Lower leg skin (tissue), 4 donors: ENCODE measurements around the gene GRK2. TPM values are rescaled to one million over a fixed set of nuclear protein-coding genes. Genes with fewer than 3 reads are reported as not detected.
A peak's percentile ranks its signal among the peaks of the same experiment; 100 is the strongest.

Experiments
- DNase-seq, 2 donors: peaks; one replicate each; pipeline ENCODE4 v3.0.0-alpha.2; 2019; ENCODE audit warnings: low spot score in 2 of 2
- H3K4me3 ChIP-seq: fragments of 200-600 bp; sonication (generic); 2 replicates; pipeline ENCODE4 v1.5.1; 2017; ENCODE audit warnings: mild to moderate bottlenecking, low read depth; ENCODE audit not compliant: poor library complexity, severe bottlenecking
- POLR2A ChIP-seq, 2 donors: fragments of 450-650 bp; IDR thresholded peaks; one replicate each; pipeline ENCODE4 v1.6.1; 2016 to 2017; ENCODE audit warnings: antibody characterized with exemption in 2 of 2, mild to moderate bottlenecking in 1 of 2, moderate library complexity in 1 of 2
- WGBS, 2 donors: methylation state at CpG; one replicate each; pipeline ENCODE4 v1.1.5; 2018; 5-methylcytosine and 5-hydroxymethylcytosine counted together
- intact Hi-C: fragments of 100-400 bp; cut with DNase I; formaldehyde crosslinking; loops from one replicate; pipeline ENCODE4 v1.15.0; 2023; ENCODE audit warnings: low total_unique reads
- total RNA-seq, 4 donors: library from RNA; depleted of rRNA; stranded (reverse); fragments of >200 nt; gene quantifications; one replicate each; pipeline ENCODE4 v1.1.0, GENCODE V29; 2016
- TF ChIP-seq, protein P1 (sequence below), 3 donors: fragments of 450-650 bp; IDR thresholded peaks; one replicate each; pipeline ENCODE4 v1.5.1; 2016; ENCODE audit warnings: antibody characterized with exemption in 3 of 3, mild to moderate bottlenecking in 3 of 3, moderate library complexity in 2 of 3

GRK2 gene
- total RNA-seq, 4 donors from 2014 or later, result 81.1 to 127 (median 114) TPM

DNA sequence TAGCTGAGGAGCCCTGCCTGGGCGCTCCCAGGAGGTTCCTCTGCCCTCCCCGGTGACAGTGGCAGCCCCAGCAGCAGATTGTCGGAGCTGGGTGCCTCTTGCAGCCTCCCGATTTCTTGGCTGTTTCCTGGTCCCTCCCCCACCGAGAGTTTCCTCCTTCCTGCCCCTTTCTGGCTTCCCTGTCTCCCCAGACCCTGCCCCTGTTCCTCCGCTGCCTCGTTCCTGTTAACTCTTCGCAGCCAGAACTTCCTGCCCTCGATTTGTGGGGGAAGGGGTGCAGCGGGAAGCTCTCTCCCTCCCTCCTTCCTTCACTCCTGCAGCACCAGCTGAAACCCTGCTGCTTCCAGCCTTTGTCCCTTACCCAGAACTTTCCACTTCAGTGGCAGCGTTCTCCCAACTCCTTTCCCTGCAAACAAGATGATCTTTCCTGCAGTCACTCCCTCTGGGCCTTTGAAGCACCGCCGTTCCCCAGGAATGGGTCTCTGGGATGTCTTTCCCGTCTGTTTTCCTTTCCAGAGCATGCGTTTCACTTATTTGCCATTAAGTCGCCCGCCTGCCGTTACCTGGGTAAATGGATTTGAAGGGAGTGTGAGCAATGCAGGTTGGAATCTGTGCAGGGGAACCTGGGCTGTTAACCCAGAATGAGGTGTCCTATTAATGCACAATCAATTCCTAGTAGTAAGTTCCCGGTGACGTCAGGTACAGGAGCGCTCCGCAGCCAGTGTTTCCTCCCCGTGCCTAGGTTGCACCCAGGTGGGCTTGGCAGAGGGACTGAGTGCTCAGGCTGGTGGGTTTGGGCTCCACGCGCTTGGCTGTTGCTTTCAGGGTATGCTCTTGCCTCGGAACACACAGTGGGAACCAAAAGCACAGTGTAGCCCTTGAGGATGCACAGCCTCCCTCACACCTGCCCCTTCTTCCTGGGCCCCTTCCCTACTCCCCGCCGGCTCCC is 4.3 kb downstream of the GRK2 start:
- DNase-seq, result no peak
- intact Hi-C loops, result no loop called here
- no peak overlapping the region for H3K4me3 ChIP-seq
- 26 to 27% methylated on average over 28 of the region's 28 CpGs for whole genome bisulfite sequencing, 2 donors
- TF ChIP-seq, protein P1, sequence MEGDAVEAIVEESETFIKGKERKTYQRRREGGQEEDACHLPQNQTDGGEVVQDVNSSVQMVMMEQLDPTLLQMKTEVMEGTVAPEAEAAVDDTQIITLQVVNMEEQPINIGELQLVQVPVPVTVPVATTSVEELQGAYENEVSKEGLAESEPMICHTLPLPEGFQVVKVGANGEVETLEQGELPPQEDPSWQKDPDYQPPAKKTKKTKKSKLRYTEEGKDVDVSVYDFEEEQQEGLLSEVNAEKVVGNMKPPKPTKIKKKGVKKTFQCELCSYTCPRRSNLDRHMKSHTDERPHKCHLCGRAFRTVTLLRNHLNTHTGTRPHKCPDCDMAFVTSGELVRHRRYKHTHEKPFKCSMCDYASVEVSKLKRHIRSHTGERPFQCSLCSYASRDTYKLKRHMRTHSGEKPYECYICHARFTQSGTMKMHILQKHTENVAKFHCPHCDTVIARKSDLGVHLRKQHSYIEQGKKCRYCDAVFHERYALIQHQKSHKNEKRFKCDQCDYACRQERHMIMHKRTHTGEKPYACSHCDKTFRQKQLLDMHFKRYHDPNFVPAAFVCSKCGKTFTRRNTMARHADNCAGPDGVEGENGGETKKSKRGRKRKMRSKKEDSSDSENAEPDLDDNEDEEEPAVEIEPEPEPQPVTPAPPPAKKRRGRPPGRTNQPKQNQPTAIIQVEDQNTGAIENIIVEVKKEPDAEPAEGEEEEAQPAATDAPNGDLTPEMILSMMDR (IDR thresholded peaks at IDR 0.05), result no peak
- TF ChIP-seq POLR2A (IDR thresholded peaks at IDR 0.05), result no peak

DNA sequence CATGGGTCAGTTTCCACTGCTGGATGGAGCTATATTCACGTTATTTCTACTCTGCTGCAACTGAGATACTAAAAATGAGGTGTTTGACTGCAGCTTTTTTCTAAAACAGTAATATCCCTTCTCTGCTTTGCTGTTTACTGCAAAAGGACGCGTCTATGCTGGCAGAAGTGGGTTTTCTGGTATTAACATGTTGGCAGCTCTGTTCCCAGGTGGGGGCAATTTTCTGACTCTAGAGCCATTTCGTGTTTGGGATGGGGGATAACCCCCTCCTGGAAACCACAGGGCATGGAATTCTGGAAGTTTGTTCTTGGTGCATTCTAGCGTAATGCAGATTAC is 4.9 kb downstream of the GRK2 start:
- 59 to 71% methylated on average over 5 of the region's 5 CpGs for WGBS, 2 donors
- DNase-seq, result no peak
- intact Hi-C loops, result no loop called here
- TF ChIP-seq, protein P1 (IDR thresholded peaks at IDR 0.05), result no peak
- TF ChIP-seq POLR2A (IDR thresholded peaks at IDR 0.05), result no peak
- no peak overlapping the region for H3K4me3 ChIP-seq

DNA sequence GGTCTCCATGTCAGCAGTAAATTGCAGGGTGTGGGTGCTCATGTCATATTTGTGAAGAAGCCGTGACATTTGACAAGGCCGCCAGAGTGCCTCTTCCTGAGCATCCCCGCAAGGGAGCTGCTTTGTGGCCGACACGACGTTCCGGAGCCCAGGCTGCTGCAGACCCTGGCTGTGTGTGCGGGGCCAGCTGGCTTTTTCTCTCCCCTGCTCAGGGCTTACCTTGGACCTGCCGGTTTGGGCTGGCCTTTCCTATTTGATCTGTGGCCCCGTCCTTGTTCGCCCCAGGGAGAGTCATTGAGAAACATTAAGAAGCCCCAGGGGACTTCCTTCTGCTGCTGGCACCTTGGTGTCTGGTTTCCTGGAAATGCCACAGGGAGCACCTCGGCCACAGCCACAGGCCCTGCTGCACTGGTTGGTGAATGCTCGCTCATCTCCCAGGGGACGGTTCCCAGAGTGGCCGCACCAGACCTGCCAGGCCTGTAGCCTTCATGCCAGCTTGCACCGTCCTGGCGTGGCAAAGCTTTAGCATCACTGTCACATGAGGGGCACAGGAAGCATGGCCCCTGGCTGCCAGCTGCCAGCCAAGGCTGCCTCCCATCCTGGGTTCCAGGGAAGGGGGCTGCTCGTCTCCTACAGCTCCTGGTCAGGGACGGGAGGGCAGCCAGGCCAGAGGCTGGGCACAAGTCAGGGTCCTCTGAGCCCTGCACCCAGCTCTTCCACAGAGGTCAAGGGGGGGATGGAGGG is 5.4 kb downstream of the GRK2 start:
- TF ChIP-seq, protein P1 (IDR thresholded peaks at IDR 0.05), result no peak
- no peak for TF ChIP-seq POLR2A (IDR thresholded peaks at IDR 0.05)
- WGBS, 2 donors, result 61% methylated on average over 12 to 14 of the region's 19 CpGs
- no peak overlapping the region for H3K4me3 ChIP-seq
- peak in 1 of 2 donors; percentile 81 for DNase-seq
- intact Hi-C loops, result no loop called here

DNA sequence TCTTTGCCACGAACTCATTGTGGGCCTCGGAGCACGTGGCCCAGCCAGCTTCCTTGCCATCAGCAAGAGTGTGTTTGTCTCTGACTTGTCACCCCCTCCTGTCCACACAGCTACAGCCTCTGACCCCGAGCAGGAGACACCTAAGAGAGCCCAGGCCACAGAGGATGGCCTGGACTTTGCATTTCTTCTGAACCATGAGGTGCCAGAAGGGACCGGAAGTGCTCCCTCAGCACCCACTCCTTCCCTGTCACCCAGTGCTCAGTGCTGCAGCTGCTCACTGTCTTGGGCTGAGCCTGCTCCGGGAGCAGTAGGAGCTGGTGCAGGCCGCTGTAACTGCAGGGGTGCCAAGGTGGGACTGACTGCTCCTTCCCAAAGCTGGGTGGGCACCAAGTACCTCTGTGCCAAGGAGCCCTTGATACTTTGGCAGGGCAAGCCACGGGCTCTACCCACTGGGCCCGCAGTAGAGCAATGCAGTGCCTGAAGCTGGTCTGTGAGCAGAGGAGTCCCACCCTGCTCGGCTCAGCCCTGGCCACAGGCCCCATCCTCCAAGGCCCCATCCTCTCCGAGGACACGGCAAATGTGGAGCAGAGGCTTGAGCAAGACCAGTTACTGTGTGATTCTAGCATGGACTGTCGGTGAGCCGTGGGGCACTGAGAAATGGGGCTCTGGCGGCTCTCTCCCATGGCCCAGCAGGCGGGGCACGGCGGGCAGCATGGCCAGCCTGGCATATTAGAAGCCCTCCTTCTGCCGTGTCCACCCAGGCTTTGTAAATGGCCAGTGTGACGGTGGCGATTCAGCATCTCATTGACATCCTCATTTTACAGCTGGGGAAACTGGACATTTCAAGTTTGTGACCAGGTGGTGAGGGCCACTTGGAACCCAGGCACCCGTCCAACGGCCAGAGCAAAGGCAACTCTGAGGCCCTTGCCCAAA is 6.3 kb downstream of the GRK2 start:
- H3K4me3 ChIP-seq, result no peak overlapping the region
- DNase-seq, result no peak
- intact Hi-C loops, result no loop called here
- WGBS, 2 donors, result 61 to 62% methylated on average over 21 to 23 of the region's 23 CpGs
- TF ChIP-seq POLR2A (IDR thresholded peaks at IDR 0.05), result no peak
- TF ChIP-seq, protein P1 (IDR thresholded peaks at IDR 0.05), result no peak

DNA sequence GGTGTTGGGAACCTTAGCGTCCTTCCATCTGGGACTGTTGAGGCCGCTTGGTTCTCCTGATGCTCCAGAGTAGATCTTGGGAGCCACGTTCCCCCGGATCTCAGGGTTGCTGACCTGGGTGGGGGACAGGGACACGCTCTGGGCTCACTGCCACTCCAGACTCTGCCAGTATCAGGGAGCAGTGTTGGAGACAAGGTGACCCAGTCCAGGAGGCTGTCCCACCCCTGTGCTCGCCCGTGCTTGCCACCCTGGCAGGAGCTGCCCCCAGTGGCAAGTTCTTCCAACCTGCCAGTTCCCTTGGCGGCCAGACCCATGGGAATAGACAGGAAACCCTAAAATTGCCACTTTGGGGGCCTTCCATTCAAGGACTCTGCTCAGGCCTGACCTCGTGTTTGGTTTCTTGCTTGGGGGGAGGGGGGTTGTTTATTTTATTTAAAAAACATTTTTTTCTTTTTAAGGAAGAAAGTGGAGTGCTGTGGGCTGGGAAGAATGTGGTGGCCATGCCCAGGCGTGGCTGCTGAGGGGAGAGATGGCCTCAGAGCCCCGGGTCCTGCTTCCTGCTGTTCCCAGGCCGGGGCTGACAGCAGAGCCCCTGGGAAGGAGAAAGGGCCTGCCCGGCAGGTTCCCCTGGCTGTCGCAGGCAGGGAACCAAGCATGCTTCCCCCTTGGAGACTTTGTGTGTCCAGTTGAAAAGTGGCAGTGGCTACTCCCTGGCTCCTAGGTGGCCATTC is 7.2 kb downstream of the GRK2 start:
- intact Hi-C loops, result no loop called here
- TF ChIP-seq POLR2A (IDR thresholded peaks at IDR 0.05), result no peak
- TF ChIP-seq, protein P1 (IDR thresholded peaks at IDR 0.05), result no peak
- H3K4me3 ChIP-seq, result no peak overlapping the region
- 25 to 31% methylated on average over 11 to 14 of the region's 14 CpGs for WGBS, 2 donors
- peak in 1 of 2 donors; percentile 76 for DNase-seq
